GM18507 (cell line): ENCODE results near the gene SFT2D2.

Experiments
- DNase-seq: peaks from one replicate; pipeline ENCODE4 v3.0.0; 2011; ENCODE audit warnings: low read depth; ENCODE audit not compliant: insufficient read length; ENCODE audit errors: extremely low spot score
- FAIRE-seq: peaks from 2 replicates; lab custom pipeline; 2011; peaks lifted over from hg19 to GRCh38; lab: Jason Lieb, UNC

SFT2D2 gene

GRCh38 chr1:168220470-168220871 is 5.3 kb upstream of the SFT2D2 start:
- FAIRE-seq (no peak), DNase-seq (no peak)

- DNase-seq, result no peak
- no peak for FAIRE-seq
Observed at GRCh38 chr1:168221275-168221674, 4.5 kb upstream of the SFT2D2 start.

- DNase-seq (no peak), FAIRE-seq (no peak)
Observed at GRCh38 chr1:168223261-168223660, 2.5 kb upstream of the SFT2D2 start.

GRCh38 chr1:168223681-168224540 is 1.9 kb upstream of the SFT2D2 start:
- DNase-seq (no peak), FAIRE-seq (no peak)

- no peak for DNase-seq
- no peak for FAIRE-seq
Observed at GRCh38 chr1:168224991-168225390, 813 bp upstream of the SFT2D2 start.

- FAIRE-seq (peak; percentile 33), DNase-seq (no peak)
Observed at GRCh38 chr1:168227620-168228019, 1.8 kb downstream of the SFT2D2 start.

GRCh38 chr1:168229893-168230292 is 4.1 kb downstream of the SFT2D2 start:
- FAIRE-seq (no peak), DNase-seq (no peak)

GRCh38 chr1:168230709-168231108 is 4.9 kb downstream of the SFT2D2 start:
- no peak for FAIRE-seq
- DNase-seq, result no peak

- FAIRE-seq (peak; percentile 74), DNase-seq (no peak)
Observed at GRCh38 chr1:168234846-168235547, 9.2 kb downstream of the SFT2D2 start.

- FAIRE-seq (no peak), DNase-seq (no peak)
Observed at GRCh38 chr1:168235548-168235885, 9.7 kb downstream of the SFT2D2 start.

GRCh38 chr1:168235937-168236336 is 10.1 kb downstream of the SFT2D2 start:
- no peak for FAIRE-seq
- DNase-seq, result no peak

GRCh38 chr1:168236836-168237611 is 11.2 kb downstream of the SFT2D2 start:
- FAIRE-seq, result no peak
- no peak for DNase-seq

GRCh38 chr1:168243198-168243597 is 17.4 kb downstream of the SFT2D2 start:
- DNase-seq (no peak), FAIRE-seq (no peak)

GRCh38 chr1:168243636-168244212 is 17.9 kb downstream of the SFT2D2 start:
- DNase-seq, result no peak
- FAIRE-seq, result no peak

- FAIRE-seq (no peak), DNase-seq (no peak)
Observed at GRCh38 chr1:168245042-168245441, 19.2 kb downstream of the SFT2D2 start.

- DNase-seq, result no peak
- FAIRE-seq, result no peak
Observed at GRCh38 chr1:168246506-168246905, 20.7 kb downstream of the SFT2D2 start.

- no peak for DNase-seq
- FAIRE-seq, result no peak
Observed at GRCh38 chr1:168252204-168252733, 26.5 kb downstream of the SFT2D2 start.

- no peak for FAIRE-seq
Observed at GRCh38 chr1:168256164-168256563, 30.4 kb downstream of the SFT2D2 start.

GRCh38 chr1:168257397-168257796 is 31.6 kb downstream of the SFT2D2 start:
- no peak for FAIRE-seq
- DNase-seq, result no peak

More at GRCh38 chr1:168256164-168256563, 30.4 kb downstream of the SFT2D2 start:
- DNase-seq, result no peak

- no peak for DNase-seq
- FAIRE-seq, result no peak
Observed at GRCh38 chr1:168259567-168259966, 33.8 kb downstream of the SFT2D2 start.
